HG02678 (cell line): ENCODE results near the gene SLC37A1.
"Not testable (repeated sequence)": the region's sequence is repeated elsewhere in the genome, so short reads cannot be mapped to it uniquely, and the experiment has no call there.

Experiments
- ATAC-seq: cut with Tn5 transposase; IDR thresholded peaks from one replicate; pipeline ENCODE4 v1.9.1; 2021; ENCODE audit warnings: mild to moderate bottlenecking, moderate library complexity; ENCODE audit not compliant: unreplicated experiment

Gene SLC37A1

DNA sequence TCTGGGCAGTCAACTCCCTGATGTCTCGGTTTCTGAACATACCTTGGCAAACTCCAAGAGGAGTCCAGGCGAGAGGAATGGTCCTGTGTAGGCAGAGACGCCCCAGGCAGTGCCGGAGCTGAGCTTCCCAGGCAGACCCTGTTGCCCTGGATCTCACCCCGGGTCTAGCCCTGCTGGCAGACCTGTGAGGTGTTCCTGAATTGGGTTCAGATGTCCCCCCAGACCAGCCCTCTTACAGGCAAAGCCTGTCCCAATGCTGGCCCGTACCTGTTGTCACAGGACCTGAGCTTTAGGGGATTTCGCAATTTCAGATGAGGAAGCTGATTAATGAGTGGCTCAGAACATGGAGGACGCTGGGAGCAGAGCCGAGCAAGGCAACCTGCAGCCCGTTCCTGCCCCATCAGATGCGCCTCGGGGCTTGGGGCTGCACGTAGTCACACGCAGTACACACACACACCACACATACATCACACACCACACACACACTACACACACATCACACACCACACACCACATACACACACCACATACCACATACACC is 101.2 kb downstream of the SLC37A1 start:
- ATAC-seq, result no peak

DNA sequence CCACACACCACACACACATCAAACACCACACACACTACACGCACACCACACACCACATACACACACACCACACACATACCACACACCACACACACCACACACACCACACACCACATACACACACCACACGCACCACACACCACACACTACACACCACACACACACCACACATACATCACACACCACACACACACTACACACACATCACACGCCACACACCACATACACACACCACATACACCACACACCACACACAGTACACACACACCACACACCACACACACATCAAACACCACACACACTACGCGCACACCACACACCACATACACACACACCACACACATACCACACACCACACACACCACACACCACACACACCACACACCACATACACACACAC is 101.7 kb downstream of the SLC37A1 start:
- ATAC-seq, result not testable (repeated sequence)

DNA sequence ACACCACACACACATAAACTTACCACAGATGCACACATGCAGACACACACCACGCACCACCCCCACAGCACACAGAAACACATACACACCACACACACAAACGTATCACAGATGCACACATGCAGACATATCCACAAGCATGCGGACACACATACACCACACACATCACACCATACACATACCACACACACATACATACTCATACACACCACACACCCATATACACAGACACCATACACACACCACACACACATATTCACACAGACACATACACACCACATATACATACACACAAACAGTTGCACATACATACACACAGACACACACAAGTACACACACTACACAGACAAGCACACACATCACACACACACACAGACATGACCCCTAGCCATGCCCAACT is 102.3 kb downstream of the SLC37A1 start:
- ATAC-seq, result no peak

DNA sequence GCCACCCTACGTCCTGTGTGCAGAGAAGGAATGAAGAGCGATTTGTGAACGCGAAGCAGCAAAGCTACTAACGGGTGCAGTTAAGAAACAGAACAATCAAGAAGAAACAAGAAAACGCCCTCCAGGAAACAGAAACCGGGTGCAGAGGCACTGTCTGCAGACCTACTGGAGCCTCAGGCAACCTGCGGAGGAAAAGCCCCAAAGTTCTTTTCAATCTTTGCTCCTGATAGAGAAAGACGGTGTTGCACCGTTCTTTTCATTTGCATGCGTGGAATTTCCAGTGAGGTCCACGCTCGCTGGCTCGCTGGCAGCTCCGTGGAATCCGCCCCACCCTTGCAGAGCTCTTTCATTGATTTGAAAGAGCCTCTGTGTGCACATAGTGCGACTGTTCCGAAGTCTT is 102.8 kb downstream of the SLC37A1 start:
- ATAC-seq, result no peak

DNA sequence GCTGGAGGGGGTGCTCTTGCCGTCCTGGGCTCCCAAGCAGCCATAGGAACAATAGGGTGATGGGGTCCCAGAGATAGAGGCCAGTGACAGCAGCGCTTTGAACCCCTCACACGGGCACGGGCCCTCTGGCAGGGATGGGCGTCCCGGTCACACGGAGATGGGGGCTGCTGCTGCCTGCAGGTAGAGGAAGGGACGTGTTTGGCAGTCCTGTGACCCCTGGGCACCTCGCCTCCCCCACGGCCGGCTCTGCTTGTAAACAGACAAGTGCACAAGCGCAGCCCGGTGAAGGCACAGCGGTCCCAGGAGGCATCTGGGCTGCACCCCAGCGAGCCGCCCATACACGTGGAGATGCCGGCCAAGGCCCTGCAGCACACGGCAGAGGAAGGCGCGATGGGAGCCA is 103.3 kb downstream of the SLC37A1 start:
- ATAC-seq, result no peak

DNA sequence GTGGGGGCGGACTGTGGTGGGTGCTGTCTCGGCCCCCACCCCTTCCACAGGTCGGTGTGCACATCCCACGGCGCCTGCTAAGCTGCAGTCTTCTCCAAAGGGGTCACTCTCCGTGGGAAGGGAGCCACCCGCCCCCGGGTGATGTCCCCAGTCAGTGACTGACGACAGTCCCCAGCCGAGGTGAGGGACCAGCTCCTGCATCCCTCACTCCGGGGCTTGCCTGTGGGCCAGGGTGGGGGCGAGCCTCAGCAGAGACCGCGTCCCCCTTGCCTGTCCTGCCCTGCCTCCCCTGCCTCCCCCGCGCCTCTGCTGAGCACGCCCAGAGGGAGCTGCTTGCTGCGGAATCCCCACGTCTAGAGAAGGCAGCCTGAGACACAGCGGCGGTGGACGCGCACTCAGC is 103.8 kb downstream of the SLC37A1 start:
- ATAC-seq, result no peak

DNA sequence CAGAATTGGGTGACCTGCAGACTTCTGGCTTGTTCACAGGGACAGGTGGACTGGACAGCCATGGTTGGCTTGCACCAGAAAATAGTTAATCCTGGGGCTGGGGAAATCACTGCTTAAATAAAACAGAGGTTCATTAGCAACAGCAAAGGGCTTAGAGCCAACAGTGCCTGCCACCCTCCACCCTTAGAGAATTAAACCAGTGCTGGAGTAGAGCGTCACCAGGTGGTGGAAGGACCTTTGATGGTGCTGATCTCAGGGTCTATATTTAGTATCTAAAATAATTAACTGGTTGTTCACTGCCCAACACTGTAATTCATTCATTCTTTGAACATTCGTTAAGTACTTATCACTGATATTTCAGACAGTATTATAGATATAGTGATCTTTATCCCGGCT is 105.1 kb downstream of the SLC37A1 start:
- ATAC-seq, result no peak

DNA sequence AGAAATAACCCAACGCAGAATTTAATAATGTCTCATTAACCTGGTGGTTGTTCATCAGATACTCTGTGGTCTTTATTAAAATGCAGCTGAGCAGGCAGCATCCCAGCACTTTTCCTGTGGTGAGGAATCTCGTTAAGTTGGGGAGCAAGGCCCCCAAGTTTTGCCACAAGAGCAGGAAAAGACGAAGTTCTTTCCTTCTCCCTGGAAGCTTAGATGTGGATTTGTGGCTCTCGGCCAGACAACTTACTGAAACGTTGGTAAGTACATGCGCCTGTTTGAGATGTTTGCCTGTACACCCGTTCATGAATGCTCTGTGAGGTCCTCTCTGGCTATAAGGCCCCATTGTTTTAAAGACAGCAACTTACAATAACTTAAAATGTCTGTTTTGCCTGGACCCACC is 105.5 kb downstream of the SLC37A1 start:
- ATAC-seq, result no peak

DNA sequence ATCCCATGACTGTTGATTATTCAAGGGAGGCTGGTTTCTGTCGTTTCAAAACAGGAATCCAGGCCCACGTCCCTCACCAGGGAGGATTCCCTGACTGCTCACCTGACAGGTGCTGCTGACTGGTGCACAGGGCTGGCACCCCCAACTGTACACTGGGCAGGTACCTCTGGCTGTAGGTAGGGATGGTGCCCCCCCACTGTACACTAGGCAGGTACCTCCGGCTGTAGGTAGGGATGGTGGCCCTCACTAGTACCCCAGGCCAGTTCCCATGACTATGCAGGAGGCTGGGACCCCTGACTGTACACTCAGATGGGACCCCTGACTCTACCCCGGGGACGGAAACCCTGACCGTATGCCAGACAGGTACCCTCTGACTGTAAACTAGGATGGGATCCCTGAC is 106.2 kb downstream of the SLC37A1 start:
- ATAC-seq, result no peak

DNA sequence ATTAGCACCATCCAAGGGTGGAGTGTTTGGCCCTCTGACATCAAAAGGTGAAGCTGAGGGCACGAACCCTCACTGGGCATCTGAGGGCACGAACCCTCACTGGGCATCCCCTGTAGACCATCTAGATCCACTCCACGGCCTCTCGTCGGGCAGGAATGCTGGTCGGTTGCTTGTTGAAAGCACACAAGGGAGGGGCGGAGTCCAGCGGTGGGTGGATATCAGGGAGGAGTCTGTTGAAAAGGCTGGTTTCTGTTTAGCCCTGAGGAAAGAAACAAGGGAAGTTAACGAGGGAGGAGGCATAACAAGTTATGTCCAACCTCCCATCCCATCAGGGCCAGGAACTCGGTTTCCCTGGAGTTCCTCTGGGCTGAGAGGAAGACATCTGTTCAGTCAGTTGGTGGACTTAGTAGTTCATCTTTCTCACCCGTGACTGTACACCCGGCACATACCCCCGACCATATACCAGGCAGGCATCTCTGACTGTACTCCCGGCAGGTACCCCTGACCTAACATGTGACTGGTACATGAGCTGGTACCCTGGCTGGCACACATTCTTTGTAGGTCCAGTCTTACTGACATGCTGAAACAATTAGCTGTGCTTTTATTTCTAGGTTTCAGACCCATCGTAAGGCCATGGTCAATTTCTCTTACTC is 107.6 kb downstream of the SLC37A1 start:
- no peak for ATAC-seq

DNA sequence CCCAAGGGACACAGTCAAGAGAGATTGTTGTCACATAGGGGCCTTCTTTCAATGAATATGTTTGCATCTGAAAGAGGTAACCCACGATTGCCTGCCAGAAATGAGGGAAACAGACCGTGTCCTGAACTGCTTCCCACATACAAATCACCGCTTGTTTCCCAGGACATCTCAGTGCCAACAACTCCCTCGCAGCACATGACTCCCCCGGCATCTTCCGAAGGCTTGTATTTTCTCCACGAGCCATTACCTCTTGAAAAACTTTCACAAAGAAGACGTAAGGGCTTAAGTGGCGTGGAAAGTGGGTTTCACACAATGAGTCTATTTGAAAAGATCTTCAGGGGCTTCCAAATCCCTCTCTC is 108.1 kb downstream of the SLC37A1 start:
- no peak for ATAC-seq

DNA sequence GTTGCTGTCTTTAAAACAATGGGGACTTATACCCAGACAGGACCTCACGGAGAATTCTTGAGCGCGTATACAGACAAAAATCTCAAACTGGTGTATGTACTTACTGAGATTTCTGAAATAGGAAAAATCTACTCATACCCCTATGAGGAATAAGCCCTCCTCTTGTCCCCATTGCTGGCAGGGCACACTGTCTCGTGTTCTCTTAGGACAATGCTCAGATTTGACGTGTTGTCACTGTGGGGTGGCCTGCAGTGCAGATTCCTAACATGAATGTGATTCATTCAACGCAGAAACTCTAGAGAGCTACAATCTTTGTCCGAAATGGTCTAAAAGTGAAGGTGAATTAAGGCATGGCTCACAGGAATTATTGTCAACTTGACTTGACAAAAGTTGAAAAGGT is 108.6 kb downstream of the SLC37A1 start:
- ATAC-seq, result no peak

DNA sequence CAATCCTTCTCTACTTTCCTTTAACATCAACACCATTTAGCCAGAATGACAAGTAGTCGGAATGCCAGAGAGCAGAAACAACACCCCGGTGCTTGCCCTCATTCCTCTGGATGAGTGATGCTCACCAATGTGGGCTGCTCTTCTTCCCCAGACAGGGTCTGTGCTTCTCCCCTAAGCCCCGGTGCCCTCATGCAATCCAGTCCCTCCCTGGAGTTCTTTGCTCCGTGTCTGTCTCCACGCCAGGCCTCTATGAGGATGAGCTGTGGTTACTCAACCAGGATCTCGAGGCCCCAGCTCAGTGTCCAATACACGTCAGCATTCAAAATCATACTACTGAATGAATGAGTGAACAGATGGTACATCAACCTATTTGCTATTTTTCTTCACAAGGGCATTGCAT is 110.0 kb downstream of the SLC37A1 start:
- ATAC-seq, result no peak

DNA sequence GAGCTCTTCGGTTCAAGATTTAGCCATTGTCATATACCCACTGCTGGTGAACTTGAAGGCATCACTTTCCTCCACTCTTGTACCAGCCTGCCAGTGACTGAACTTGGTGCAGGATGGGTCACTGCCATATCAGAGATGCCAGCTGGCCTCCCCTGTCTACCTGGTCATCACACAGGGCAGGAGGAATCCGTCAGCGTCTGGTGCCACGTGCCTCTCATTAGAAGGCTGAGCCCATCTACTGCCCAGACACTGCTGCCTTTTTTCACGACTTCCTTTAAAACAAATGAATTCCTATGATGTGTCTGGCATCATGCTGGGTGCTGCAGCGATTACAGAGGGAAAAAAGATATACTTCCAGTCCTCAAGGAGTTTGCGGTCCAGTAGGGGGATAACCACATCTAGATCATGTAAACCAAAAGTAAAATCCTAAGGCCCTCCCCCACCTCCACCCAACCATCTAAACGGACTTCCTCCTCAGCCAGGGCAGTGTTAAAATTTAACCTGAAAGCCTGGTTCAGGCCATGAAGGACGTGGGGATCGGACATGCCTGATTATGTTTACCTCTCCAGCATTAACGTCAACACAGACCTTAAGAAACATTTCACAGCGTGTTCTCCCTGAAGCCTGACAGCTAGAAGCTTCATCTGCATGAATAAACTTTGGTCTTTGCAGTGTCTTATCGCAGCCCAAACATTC is 110.6 kb downstream of the SLC37A1 start:
- no peak for ATAC-seq

DNA sequence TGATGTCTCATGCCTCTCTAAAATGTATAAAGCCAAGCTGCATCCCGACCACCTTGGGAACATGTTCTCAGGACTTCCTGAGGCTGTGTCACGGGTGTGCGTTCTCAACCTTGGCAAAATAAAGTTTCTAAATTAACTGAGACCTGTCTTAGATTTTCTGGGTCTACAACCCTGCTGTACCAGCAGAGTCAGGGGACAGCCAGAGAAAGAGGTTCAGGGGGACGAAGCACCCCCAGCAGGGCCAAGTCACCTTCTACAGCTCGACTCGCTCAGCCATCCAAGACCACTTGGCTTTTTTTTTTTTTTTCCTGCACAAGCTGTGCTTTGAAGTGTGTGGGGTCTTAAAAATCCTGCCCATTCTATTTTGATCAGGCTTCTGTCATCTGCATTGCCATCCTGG is 111.3 kb downstream of the SLC37A1 start:
- ATAC-seq, result no peak

DNA sequence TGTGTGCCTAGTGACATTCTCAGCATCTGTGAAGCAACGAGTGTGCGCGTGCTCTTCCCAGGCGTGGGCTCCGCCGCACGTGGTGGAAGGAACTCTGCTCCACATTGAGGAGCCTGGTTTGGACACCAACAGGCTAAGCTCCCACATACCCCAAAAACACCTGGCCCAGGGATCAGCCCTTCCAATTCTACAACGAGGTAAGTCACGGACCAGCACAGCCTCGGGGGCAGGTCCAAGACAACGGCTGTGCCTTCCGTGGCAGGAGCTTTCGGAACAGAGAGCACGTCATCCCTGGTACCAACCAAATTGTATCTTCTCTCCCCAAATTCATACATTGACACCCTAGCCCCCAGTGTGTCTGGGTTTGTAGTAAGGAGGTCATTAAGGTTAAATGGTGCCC is 112.5 kb downstream of the SLC37A1 start:
- ATAC-seq, result no peak

DNA sequence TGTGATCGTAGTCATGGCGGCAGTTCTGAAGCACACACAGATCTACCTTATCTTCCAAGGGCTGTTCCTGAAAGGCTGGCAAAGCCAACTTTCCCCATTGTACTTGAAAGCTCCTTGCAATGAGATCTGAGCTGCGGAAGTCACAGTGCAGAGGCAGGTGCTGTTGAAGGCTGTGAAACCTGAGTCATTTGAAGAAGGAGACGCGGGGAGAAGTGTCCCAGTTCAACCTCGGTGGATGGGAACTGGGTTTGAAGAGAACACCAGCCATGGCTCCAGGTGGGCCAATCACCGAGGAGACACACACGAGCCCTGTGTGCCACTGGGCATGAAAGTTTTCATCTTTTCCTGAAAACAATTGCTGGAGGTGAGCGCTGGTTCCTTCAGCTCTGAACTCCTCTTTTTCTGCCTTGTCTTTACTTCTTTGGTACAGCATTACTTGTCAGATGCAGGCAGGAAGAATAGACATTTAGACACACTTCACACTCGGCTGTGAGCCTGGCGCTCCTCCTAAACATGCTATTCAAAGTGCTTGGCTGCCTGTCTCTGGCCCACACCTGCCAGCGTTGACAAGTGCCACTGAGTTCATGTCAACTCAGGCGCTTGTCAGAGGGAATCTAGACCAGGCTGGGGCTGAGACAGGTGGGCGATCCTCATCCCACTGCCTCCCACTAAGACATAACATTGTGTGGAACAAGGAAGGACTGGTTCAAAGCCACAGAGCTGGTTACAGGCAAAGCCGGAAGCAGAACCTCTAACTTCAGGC is 114.1 kb downstream of the SLC37A1 start:
- ATAC-seq, result no peak

DNA sequence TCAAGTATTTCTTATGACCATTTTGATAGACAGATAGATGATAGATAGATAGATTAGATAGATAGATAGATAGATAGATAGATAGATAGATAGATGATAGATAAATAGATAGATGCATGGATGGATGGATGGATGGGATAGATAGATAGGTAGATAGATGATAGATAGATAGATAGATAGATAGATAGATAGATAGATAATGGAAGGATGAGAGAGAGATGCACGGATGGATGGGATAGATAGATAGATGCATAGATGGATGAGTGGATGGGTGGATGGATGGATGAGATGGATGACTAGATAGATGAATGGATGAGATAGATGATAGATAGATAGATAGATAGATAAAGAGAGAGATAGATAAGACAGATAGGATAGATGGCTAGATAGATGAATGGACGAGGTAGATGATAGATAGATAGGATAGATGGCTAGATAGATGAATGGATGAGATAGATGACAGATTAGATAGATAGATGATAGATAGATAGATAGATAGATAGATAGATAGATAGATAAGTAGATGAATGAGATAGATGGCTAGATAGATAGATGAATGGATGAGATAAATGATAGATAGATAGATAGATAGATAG is 114.9 kb downstream of the SLC37A1 start:
- ATAC-seq, result not testable (repeated sequence)

DNA sequence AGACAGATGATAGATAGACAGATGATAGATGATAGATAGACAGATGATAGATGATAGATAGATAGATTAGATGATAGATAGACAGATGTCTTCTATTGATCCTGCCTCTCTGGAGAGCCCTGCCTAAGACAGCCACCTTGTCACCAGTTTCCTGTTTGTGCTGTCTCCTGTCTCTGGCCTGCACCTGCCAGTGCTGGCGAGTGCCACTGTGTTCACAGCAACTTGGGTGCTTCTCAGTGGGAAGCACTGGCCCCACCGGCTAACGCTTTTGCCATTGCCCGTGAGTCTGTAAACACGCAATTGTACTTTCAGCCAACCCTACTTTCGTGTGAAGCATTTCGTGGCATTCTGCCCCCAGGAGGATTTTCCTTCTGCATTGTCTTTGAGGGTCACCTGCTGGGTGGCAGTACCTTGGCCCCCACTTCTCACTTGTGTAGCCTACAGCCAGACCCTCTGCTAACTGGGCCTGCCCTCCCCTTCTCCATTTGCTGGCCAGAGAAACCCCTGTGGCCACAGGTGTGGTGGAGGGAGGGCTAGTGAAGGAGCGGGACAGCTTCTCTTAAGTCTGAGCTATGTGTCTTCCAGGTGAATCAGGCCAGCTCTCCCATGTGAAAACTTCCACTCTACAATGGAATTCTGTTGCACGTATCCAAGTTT is 116.4 kb downstream of the SLC37A1 start:
- no peak for ATAC-seq

DNA sequence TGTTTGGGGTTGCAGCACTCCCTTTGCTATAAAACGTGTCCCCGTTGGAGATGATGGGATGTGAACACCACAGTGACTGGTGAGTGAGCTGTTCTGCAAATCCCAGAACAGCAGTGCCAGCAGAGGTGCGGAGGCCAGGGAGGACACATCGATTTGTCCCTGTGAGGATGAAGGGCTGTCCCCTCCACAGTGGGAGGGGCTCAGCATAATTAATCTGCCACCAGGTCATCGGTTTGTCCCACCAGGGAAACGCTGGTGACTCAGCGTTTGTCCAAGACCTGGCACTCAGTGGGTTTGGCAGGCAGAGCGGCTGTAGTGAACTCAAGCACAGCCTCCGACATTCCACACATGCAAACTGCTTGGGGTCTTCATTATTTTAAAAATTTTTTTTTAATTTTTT is 117.0 kb downstream of the SLC37A1 start:
- ATAC-seq, result no peak
